ENCODE data around the gene FKRP.

Gene FKRP

DNA sequence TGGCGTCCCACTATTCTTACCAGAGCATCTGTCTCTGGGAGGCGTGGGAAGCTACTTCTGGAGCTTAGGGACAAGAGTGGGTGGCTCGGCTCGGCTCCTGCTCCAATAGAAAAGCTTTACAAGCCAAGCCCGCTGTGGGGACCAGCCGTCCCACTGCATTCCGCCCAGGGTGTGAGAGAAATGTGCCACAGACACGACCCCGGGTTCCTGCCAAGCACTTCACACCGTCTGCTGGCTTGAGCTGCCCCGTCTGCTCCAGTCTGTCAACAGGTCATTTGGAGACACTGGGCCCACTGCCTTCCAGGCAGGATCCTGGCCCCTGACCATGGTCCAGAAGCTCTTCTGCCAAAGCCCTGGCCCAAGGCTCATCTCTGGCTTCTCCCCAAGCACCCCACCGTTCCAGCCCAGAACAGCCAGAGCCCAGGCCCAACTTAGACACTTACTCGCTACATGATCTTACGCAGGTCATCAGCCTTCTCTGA is 6.5 kb upstream of the FKRP start:
- no peak for TF ChIP-seq FOXP2 (optimal IDR thresholded peaks at IDR 0.05; ENCODE audit: borderline replicate concordance, extremely low read depth, extremely low read length, insufficient read depth)

DNA sequence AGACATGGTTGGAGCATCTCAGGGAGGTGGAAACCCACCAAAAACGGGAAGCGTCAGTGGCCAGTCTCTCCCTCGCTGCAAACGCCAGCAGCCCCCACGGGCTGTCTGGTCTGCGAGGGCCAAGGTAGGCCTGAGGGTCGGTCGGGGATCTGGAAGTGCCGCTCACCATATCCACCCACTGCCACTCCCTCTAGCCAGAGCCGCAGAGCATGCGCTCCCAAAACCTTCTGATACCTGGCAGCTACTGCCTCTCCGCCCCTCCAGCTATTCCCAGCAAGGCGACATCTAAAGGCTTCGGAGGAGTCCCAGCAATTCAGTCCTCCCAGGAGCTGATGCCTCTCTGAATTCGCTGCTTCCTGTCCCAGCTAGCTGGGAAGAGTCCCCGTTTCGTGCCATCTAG is 4.4 kb upstream of the FKRP start:
- TF ChIP-seq, protein P1, sequence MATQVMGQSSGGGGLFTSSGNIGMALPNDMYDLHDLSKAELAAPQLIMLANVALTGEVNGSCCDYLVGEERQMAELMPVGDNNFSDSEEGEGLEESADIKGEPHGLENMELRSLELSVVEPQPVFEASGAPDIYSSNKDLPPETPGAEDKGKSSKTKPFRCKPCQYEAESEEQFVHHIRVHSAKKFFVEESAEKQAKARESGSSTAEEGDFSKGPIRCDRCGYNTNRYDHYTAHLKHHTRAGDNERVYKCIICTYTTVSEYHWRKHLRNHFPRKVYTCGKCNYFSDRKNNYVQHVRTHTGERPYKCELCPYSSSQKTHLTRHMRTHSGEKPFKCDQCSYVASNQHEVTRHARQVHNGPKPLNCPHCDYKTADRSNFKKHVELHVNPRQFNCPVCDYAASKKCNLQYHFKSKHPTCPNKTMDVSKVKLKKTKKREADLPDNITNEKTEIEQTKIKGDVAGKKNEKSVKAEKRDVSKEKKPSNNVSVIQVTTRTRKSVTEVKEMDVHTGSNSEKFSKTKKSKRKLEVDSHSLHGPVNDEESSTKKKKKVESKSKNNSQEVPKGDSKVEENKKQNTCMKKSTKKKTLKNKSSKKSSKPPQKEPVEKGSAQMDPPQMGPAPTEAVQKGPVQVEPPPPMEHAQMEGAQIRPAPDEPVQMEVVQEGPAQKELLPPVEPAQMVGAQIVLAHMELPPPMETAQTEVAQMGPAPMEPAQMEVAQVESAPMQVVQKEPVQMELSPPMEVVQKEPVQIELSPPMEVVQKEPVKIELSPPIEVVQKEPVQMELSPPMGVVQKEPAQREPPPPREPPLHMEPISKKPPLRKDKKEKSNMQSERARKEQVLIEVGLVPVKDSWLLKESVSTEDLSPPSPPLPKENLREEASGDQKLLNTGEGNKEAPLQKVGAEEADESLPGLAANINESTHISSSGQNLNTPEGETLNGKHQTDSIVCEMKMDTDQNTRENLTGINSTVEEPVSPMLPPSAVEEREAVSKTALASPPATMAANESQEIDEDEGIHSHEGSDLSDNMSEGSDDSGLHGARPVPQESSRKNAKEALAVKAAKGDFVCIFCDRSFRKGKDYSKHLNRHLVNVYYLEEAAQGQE (IDR thresholded peaks at IDR 0.05; ENCODE audit: insufficient read depth in 1 of 2, low read depth in 2 of 2, low read length in 2 of 2) = no peak
- TF ChIP-seq FOXP2 (optimal IDR thresholded peaks at IDR 0.05; ENCODE audit: borderline replicate concordance, extremely low read depth, extremely low read length, insufficient read depth) (no peak), POLR2AphosphoS5 (IDR thresholded peaks at IDR 0.05; ENCODE audit: low read depth, low read length) (no peak), SIN3A (IDR thresholded peaks at IDR 0.05; ENCODE audit: borderline replicate concordance, insufficient read depth, low read length) (no peak), TAF1 (IDR thresholded peaks at IDR 0.05; ENCODE audit: borderline replicate concordance, insufficient read depth, low read length) (no peak)

GRCh38 chr19:46742926-46743480 is 2.9 kb upstream of the FKRP start:
- TF ChIP-seq SIN3A (IDR thresholded peaks at IDR 0.05; ENCODE audit: borderline replicate concordance, insufficient read depth, low read length) (no peak), FOXP2 (optimal IDR thresholded peaks at IDR 0.05; ENCODE audit: borderline replicate concordance, extremely low read depth, extremely low read length, insufficient read depth) (no peak), POLR2AphosphoS5 (IDR thresholded peaks at IDR 0.05; ENCODE audit: low read depth, low read length) (no peak), TAF1 (IDR thresholded peaks at IDR 0.05; ENCODE audit: borderline replicate concordance, insufficient read depth, low read length) (no peak)
- TF ChIP-seq, protein P1 (IDR thresholded peaks at IDR 0.05; ENCODE audit: insufficient read depth in 1 of 2, low read depth in 2 of 2, low read length in 2 of 2) = no peak

GRCh38 chr19:46744005-46744691 is 1.7 kb upstream of the FKRP start:
- TF ChIP-seq SIN3A (IDR thresholded peaks at IDR 0.05; ENCODE audit: borderline replicate concordance, insufficient read depth, low read length) (no peak), FOXP2 (optimal IDR thresholded peaks at IDR 0.05; ENCODE audit: borderline replicate concordance, extremely low read depth, extremely low read length, insufficient read depth) (no peak), TAF1 (IDR thresholded peaks at IDR 0.05; ENCODE audit: borderline replicate concordance, insufficient read depth, low read length) (no peak), POLR2AphosphoS5 (IDR thresholded peaks at IDR 0.05; ENCODE audit: low read depth, low read length) (no peak)
- TF ChIP-seq, protein P1 (IDR thresholded peaks at IDR 0.05; ENCODE audit: insufficient read depth in 1 of 2, low read depth in 2 of 2, low read length in 2 of 2) = no peak

DNA sequence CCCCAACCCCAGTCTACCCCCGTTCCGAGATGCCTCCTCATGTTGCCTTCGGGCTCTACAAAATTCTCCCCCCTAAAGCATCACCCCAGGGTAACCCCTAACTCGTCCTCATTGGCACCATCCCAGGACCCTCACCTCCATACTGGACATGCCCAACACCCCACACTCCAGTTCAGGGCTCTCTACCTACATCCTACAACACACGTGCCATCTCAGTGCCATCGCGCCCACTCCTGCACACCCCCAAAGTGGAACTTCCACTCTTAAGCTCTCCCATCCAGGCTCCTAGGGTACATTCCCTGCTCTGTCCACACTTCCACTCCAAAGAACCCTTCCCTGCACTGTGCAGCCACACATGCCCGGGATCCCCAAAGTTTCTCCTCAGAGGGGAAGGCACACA is 827 bp upstream of the FKRP start:
- TF ChIP-seq SIN3A (IDR thresholded peaks at IDR 0.05; ENCODE audit: borderline replicate concordance, insufficient read depth, low read length) (no peak), TAF1 (IDR thresholded peaks at IDR 0.05; ENCODE audit: borderline replicate concordance, insufficient read depth, low read length) (no peak), FOXP2 (optimal IDR thresholded peaks at IDR 0.05; ENCODE audit: borderline replicate concordance, extremely low read depth, extremely low read length, insufficient read depth) (no peak), POLR2AphosphoS5 (IDR thresholded peaks at IDR 0.05; ENCODE audit: low read depth, low read length) (no peak)
- TF ChIP-seq, protein P1 (IDR thresholded peaks at IDR 0.05; ENCODE audit: insufficient read depth in 1 of 2, low read depth in 2 of 2, low read length in 2 of 2) = no peak

All from PFSK-1 (cell line).